HG03108 (cell line): Measurements from ENCODE around the gene PMM2.
"Not testable (repeated sequence)": the region's sequence is repeated elsewhere in the genome, so short reads cannot be mapped to it uniquely, and the experiment has no call there.

Experiments
- ATAC-seq: cut with Tn5 transposase; IDR thresholded peaks from one replicate; pipeline ENCODE4 v1.9.1; 2021; ENCODE audit warnings: moderate library complexity; ENCODE audit not compliant: unreplicated experiment

The PMM2 gene

GRCh38 chr16:8781797-8782196 lies 15.8 kb upstream of the PMM2 start:
- ATAC-seq, result no peak

- no peak for ATAC-seq
These were observed 15.0 kb upstream of the PMM2 start for GRCh38 chr16:8782673-8783072.

- no peak for ATAC-seq
These were observed 12.2 kb upstream of the PMM2 start for GRCh38 chr16:8785408-8785807.

GRCh38 chr16:8786316-8786715 lies 11.3 kb upstream of the PMM2 start:
- ATAC-seq, result not testable (repeated sequence)

- no peak for ATAC-seq
These were observed 9.0 kb upstream of the PMM2 start for GRCh38 chr16:8788578-8789172.

- no peak for ATAC-seq
These were observed 2.5 kb upstream of the PMM2 start for GRCh38 chr16:8795091-8795490.

GRCh38 chr16:8795818-8796217 lies 1.8 kb upstream of the PMM2 start:
- no peak for ATAC-seq

- no peak for ATAC-seq
These were observed 923 bp upstream of the PMM2 start for GRCh38 chr16:8796469-8797363.

GRCh38 chr16:8798174-8798527 lies 512 bp downstream of the PMM2 start:
- ATAC-seq, result no peak

GRCh38 chr16:8798535-8799157 lies 1.0 kb downstream of the PMM2 start:
- ATAC-seq, result no peak

- ATAC-seq, result no peak
These were observed 4.1 kb downstream of the PMM2 start for GRCh38 chr16:8801701-8802100.

GRCh38 chr16:8803733-8804132 lies 6.1 kb downstream of the PMM2 start:
- not testable (repeated sequence) for ATAC-seq

GRCh38 chr16:8804313-8804712 lies 6.7 kb downstream of the PMM2 start:
- no peak for ATAC-seq

GRCh38 chr16:8806272-8806983 lies 8.8 kb downstream of the PMM2 start:
- ATAC-seq, result no peak

GRCh38 chr16:8807189-8807588 lies 9.6 kb downstream of the PMM2 start:
- ATAC-seq, result no peak

GRCh38 chr16:8808009-8808408 lies 10.4 kb downstream of the PMM2 start:
- no peak for ATAC-seq

- no peak for ATAC-seq
These were observed 11.1 kb downstream of the PMM2 start for GRCh38 chr16:8808613-8809353.

GRCh38 chr16:8812162-8812843 lies 14.7 kb downstream of the PMM2 start:
- ATAC-seq, result no peak

GRCh38 chr16:8814095-8814806 lies 16.6 kb downstream of the PMM2 start:
- ATAC-seq, result no peak
